Measurements from ENCODE around the gene TATDN2.

Gene TATDN2

GRCh38 chr3:10215578-10216368, 32.5 kb upstream of the TATDN2 start:
- no peak for DNase-seq (ENCODE audit: low read depth)
- TF ChIP-seq CTCF (IDR thresholded peaks at IDR 0.05; ENCODE audit: control insufficient read depth, extremely low read depth, insufficient read depth), result no peak
- no peak overlapping the region for H3K4me3 ChIP-seq (ENCODE audit: low read depth, low read length)

DNA sequence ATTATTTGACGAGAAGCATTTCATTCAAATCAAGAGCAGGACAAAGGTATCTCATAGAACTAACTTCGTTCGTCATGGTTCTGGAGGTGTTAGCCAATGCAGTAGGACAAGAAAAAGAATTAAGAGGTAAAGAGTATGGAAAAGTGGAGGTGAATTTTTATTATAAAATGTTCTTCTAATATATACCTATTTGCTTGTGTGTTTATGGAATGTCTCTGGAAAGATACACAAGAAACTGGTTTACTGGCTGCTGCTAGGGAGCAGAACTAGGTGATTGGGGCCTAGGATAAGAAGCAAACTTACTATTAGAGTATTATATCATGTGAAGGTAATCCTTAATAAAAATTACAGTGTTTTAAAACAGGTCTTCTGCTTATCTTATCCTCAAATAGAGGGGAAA, 30.9 kb upstream of the TATDN2 start:
- no peak overlapping the region for H3K4me3 ChIP-seq (ENCODE audit: low read depth, low read length)
- no peak for TF ChIP-seq CTCF (IDR thresholded peaks at IDR 0.05; ENCODE audit: control insufficient read depth, extremely low read depth, insufficient read depth)
- no peak for DNase-seq (ENCODE audit: low read depth)

DNA sequence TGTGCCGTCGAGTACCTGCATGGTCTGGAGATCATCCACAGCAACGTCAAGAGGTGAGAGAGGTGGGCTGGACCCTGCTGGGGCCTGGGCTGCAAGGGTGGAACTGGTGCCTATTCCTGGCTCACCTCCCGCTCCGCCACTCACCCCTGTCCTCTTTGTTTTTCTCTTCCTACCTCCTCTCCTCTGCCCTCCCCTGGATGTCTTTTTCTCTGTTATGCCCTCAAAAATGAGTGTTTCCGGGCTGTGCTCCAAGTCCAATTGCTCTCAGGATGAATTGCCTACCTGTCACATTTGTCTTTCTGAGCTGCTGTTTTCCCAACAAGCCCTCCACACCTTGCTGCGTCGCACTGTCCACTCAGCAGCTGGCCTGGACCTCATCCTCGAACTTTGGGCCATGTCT, 28.5 kb upstream of the TATDN2 start:
- DNase-seq (ENCODE audit: low read depth), result no peak
- H3K4me3 ChIP-seq (ENCODE audit: low read depth, low read length), result no peak overlapping the region
- no peak for TF ChIP-seq CTCF (IDR thresholded peaks at IDR 0.05; ENCODE audit: control insufficient read depth, extremely low read depth, insufficient read depth)

- no peak for TF ChIP-seq CTCF (IDR thresholded peaks at IDR 0.05; ENCODE audit: control insufficient read depth, extremely low read depth, insufficient read depth)
- no peak overlapping the region for H3K4me3 ChIP-seq (ENCODE audit: low read depth, low read length)
- DNase-seq (ENCODE audit: low read depth), result no peak
These were observed 24.3 kb upstream of the TATDN2 start for GRCh38 chr3:10223676-10224639.

DNA sequence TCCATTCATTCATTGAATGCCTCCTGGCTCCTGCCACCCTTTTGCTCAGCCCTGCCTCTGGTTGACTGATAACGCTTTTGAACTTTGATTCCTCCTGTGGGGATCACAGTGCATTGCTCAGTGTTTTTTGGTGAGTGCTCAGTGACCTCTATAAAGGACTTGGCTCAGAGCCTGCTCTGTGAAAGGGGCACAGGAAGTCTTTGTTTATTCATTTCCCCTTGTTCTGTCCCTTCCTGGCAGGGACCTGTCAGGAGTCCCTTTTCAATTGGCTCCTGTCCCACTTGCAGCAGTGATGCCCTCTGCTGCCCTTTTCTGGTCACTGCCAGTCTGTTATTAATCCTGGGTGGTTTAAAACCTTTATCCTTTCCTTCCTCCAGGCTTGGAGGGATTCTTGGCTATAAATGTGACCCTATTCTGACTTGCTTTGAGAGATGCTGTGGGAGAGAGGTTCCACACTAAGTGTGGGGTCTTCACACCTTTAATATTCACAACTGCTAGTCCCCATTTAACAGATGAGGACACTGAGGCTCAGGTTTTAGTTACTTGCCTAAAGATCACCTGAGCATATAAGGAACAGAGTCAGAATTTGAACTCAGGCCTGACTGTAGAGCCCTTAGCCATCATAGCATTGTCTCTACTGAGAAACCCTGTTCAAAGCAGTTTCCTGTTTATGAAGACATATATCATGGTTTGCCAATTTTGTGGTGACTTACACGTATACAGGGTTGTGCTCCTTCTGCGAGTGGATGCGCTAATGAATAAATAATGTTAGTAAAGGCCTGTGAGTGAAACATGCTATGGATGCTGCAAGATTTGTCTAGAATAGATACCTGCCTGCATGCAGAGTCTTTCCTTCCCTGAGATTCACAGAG, 23.2 kb upstream of the TATDN2 start:
- H3K4me3 ChIP-seq (ENCODE audit: low read depth, low read length), result no peak overlapping the region
- TF ChIP-seq CTCF (IDR thresholded peaks at IDR 0.05; ENCODE audit: control insufficient read depth, extremely low read depth, insufficient read depth), result peak; percentile 96
- peak; percentile 45 for DNase-seq (ENCODE audit: low read depth)

- no peak overlapping the region for H3K4me3 ChIP-seq (ENCODE audit: low read depth, low read length)
- DNase-seq (ENCODE audit: low read depth), result no peak
- no peak for TF ChIP-seq CTCF (IDR thresholded peaks at IDR 0.05; ENCODE audit: control insufficient read depth, extremely low read depth, insufficient read depth)
These were observed 22.0 kb upstream of the TATDN2 start for GRCh38 chr3:10226293-10226692.
